Endothelial cell of umbilical vein (primary cell): ENCODE data around the gene LMX1A. TPM values are rescaled to one million over a fixed set of nuclear protein-coding genes. Genes with fewer than 3 reads are reported as not detected.

Experiments
- BruUV-seq: library from RNA; stranded (reverse); fragments of 400-500 nt; replicated peaks from 2 replicates; lab custom pipeline; 2021; lab: Mats Ljungman, UMichigan
- CTCF ChIA-PET: fragments of 300-600, 350-600 bp; sonication (Branson Sonifier 250); formaldehyde crosslinking; loops from one replicate; lab custom pipeline; 2021; ENCODE audit warnings: antibody characterized with exemption, inconsistent platforms; lab: Charles Lee
- POLR2A ChIA-PET: fragments of 300-600, 350-600 bp; sonication (Branson Sonifier 250); formaldehyde crosslinking; loops from one replicate; lab custom pipeline; 2021; ENCODE audit warnings: antibody characterized with exemption, inconsistent platforms; lab: Charles Lee
- DNase-seq: peaks from one replicate; pipeline ENCODE4 v3.0.0-alpha.2; 2011; ENCODE audit warnings: low read depth, low spot score
- FAIRE-seq: peaks from 2 replicates; lab custom pipeline; 2011; peaks lifted over from hg19 to GRCh38; lab: Jason Lieb, UNC
- H2AFZ ChIP-seq: 2 replicates; pipeline ENCODE4 v1.6.0; 2012; ENCODE audit warnings: low read depth, low read length, control low read depth, inconsistent platforms
- H3K27ac ChIP-seq: 2 replicates; pipeline ENCODE4 v1.5.1; 2011; ENCODE audit warnings: low read depth, mild to moderate bottlenecking, control low read depth, low read length, moderate library complexity; ENCODE audit not compliant: insufficient read depth
- H3K27me3 ChIP-seq, 2 experiments: 2 replicates each; pipeline versions ENCODE4 v1.6.0 to v1.6.1; 2011; ENCODE audit warnings: low read length in 2 of 2, mixed read lengths in 1 of 2; ENCODE audit not compliant: control insufficient read depth in 2 of 2, insufficient read depth in 2 of 2
- H3K36me3 ChIP-seq, 2 experiments: 2 replicates in 1 of 2; 3 replicates in 1 of 2; pipeline ENCODE4 v1.5.1; 2011; ENCODE audit warnings: low read length in 2 of 2, mild to moderate bottlenecking in 1 of 2, moderate library complexity in 1 of 2; ENCODE audit not compliant: control insufficient read depth in 2 of 2, insufficient read depth in 2 of 2; ENCODE audit errors: extremely low read depth in 1 of 2
- H3K4me1 ChIP-seq: 3 replicates; pipeline ENCODE4 v1.5.1; 2011; ENCODE audit warnings: mild to moderate bottlenecking, low read length; ENCODE audit not compliant: control insufficient read depth, insufficient read depth; ENCODE audit errors: extremely low read depth
- H3K4me2 ChIP-seq: 2 replicates; pipeline ENCODE4 v1.6.1; 2011; ENCODE audit warnings: low read length, control low read depth, mixed read lengths; ENCODE audit not compliant: insufficient read depth
- H3K4me3 ChIP-seq, 3 experiments: fragments of 200-600 bp in 1 of 3; sonication (generic), shearing (Covaris generic) in 1 of 3; replicated peaks in 1 of 3; 2 replicates each; pipeline ENCODE4 v1.5.1; 2011 to 2016; ENCODE audit warnings: control low read depth in 3 of 3, low read length in 3 of 3, mild to moderate bottlenecking in 2 of 3, inconsistent platforms in 1 of 3, low read depth in 1 of 3, moderate library complexity in 1 of 3; ENCODE audit not compliant: insufficient read depth in 1 of 3
- H3K79me2 ChIP-seq: 2 replicates; pipeline ENCODE4 v1.6.0; 2012; ENCODE audit warnings: low read length, inconsistent platforms; ENCODE audit not compliant: control insufficient read depth, insufficient read depth
- H3K9ac ChIP-seq: replicated peaks from 2 replicates; pipeline ENCODE3; 2011; ENCODE audit warnings: low read length, control low read depth; ENCODE audit not compliant: insufficient read depth; ENCODE audit errors: extremely low read depth
- H3K9me1 ChIP-seq: replicated peaks from 3 replicates; pipeline ENCODE4 v1.6.0; 2011; ENCODE audit warnings: mild to moderate bottlenecking, low read length; ENCODE audit not compliant: control insufficient read depth, insufficient read depth; ENCODE audit errors: extremely low read depth
- H3K9me3 ChIP-seq: replicated peaks from 2 replicates; pipeline ENCODE4 v1.5.1; 2012; ENCODE audit warnings: low read length, inconsistent platforms; ENCODE audit not compliant: control insufficient read depth, insufficient read depth
- H4K20me1 ChIP-seq: replicated peaks from 2 replicates; pipeline ENCODE3; 2011; ENCODE audit warnings: mild to moderate bottlenecking, low read length; ENCODE audit not compliant: control insufficient read depth, insufficient read depth; ENCODE audit errors: extremely low read depth
- CTCF ChIP-seq, 2 donors: IDR thresholded peaks; 1 replicate in 1 of 2; 2 replicates in 1 of 2; pipeline ENCODE4 v1.5.1; 2011; ENCODE audit warnings: low read length in 2 of 2, mild to moderate bottlenecking in 2 of 2, moderate library complexity in 2 of 2, control low read depth in 1 of 2, inconsistent platforms in 1 of 2, low read depth in 1 of 2; ENCODE audit not compliant: insufficient read depth in 1 of 2; ENCODE audit errors: extremely low read depth in 1 of 2
- EZH2 ChIP-seq: IDR thresholded peaks from 2 replicates; pipeline ENCODE4 v1.6.1; 2012; ENCODE audit warnings: borderline replicate concordance, low read depth, mild to moderate bottlenecking, moderate library complexity, low read length, inconsistent platforms; ENCODE audit not compliant: severe bottlenecking
- FOS ChIP-seq: IDR thresholded peaks from 2 replicates; pipeline ENCODE4 v1.6.1; 2011; ENCODE audit warnings: mild to moderate bottlenecking, low read length, moderate library complexity, borderline replicate concordance; ENCODE audit not compliant: insufficient read depth
- GATA2 ChIP-seq: IDR thresholded peaks from 2 replicates; pipeline ENCODE4 v1.7.0; 2011; ENCODE audit warnings: low read depth, mild to moderate bottlenecking, moderate library complexity, mixed read lengths, low read length; ENCODE audit not compliant: insufficient read length, insufficient read depth
- JUN ChIP-seq: IDR thresholded peaks from 2 replicates; pipeline ENCODE4 v1.6.1; 2011; ENCODE audit warnings: borderline replicate concordance, low read depth; ENCODE audit not compliant: insufficient read length, insufficient read depth
- MAX ChIP-seq: IDR thresholded peaks from 2 replicates; pipeline ENCODE4 v1.6.1; 2011; ENCODE audit not compliant: insufficient read depth, insufficient read length
- MYC ChIP-seq: IDR thresholded peaks from one replicate; pipeline ENCODE4 v1.6.1; 2011; ENCODE audit warnings: mild to moderate bottlenecking, low read depth, low read length
- POLR2A ChIP-seq: IDR thresholded peaks from 2 replicates; pipeline ENCODE4 v1.6.1; 2012; ENCODE audit warnings: low read depth, mild to moderate bottlenecking, control low read depth, low read length
- POLR2AphosphoS5 ChIP-seq: IDR thresholded peaks from 2 replicates; pipeline ENCODE4 v1.6.1; 2012; ENCODE audit warnings: low read depth, mild to moderate bottlenecking, control low read depth, low read length, moderate library complexity; ENCODE audit not compliant: insufficient read depth
- dilution Hi-C: fragments of 300-500 bp; cut with MboI; formaldehyde crosslinking; loops from one replicate; pipeline ENCODE4 v1.15.0; 2019; ENCODE audit warnings: low sequenced_read_pairs; ENCODE audit not compliant: extremely low pct_ligation_motif_present
- intact Hi-C: fragments of 100-400 bp; cut with micrococcal nuclease; formaldehyde crosslinking; loops from one replicate; pipeline ENCODE4 v1.10.0; 2022
- polyA plus RNA-seq, 4 experiments: library from polyadenylated mRNA; depleted of rRNA in 3 of 4; stranded (reverse) in 3 of 4; unstranded in 1 of 4; fragments of >200 nt; gene quantifications; 2 replicates each; pipeline versions ENCODE4 v1.2.1 to v1.2.3, GENCODE V29; 2011 to 2012; ENCODE audit warnings: missing spikeins in 1 of 4
- total RNA-seq: library from RNA; stranded (reverse); gene quantifications from 2 replicates; pipeline ENCODE4 v1.2.3, GENCODE V29; 2021

LMX1A gene
- total and polyA plus RNA-seq, 2 donors (not counting 3 experiments of a cell fraction or from before 2014, with no cell fraction given), result not detected

GRCh38 chr1:165298203-165298820, 58.2 kb downstream of the LMX1A start:
- POLR2A ChIA-PET, result no interaction called here
- CTCF ChIA-PET, result interaction anchor here (0.8 kb wide), 1 partner anchor 41 kb away, joined by 3 read pairs; no protein-coding TSS in a partner anchor
- H3K36me3 ChIP-seq, result no peaks in the 10 kb centered on the region
- dilution Hi-C loops, result no loop called here
- no peaks in the 10 kb centered on the region for H3K9me3 ChIP-seq
- TF ChIP-seq POLR2A (no peak), FOS (no peak), CTCF (IDR thresholded peaks at IDR 0.05; ENCODE audit: extremely low read depth in 1 of 2, insufficient read depth in 1 of 2, low read depth in 1 of 2, low read length in 2 of 2) (no peak), GATA2 (no peak), MYC (no peak), JUN (no peak), POLR2AphosphoS5 (no peak), EZH2 (no peak), MAX (no peak)
- H3K4me1 ChIP-seq, result no peaks in the 10 kb centered on the region
- no TSS peak for BruUV-seq
- H3K4me3 ChIP-seq, result no peak overlapping the region
- intact Hi-C loops, result loop anchor here (10.0 kb wide), 1 partner anchor 154 kb away; no protein-coding TSS in a partner anchor
- H4K20me1 ChIP-seq, result no peaks in the 10 kb centered on the region
- no peak overlapping the region for H3K27ac ChIP-seq
- H2AFZ ChIP-seq, result no peak overlapping the region
- no peak for DNase-seq
- no peaks in the 10 kb centered on the region for H3K79me2 ChIP-seq
- no peaks in the 10 kb centered on the region for H3K27me3 ChIP-seq
- no peak for FAIRE-seq
- no peak overlapping the region for H3K9ac ChIP-seq
- no peaks in the 10 kb centered on the region for H3K9me1 ChIP-seq
- no peak overlapping the region for H3K4me2 ChIP-seq
